ENCODE measurements around the gene ARFGAP1. TPM values are rescaled to one million over a fixed set of nuclear protein-coding genes. Genes with fewer than 3 reads are reported as not detected.

Gene ARFGAP1
- total RNA-seq, 1 experiment from 2014 or later = 88.0 TPM

- H3K36me3 ChIP-seq (replicated peaks; ENCODE audit: control insufficient read depth, insufficient read depth, low read length) = peaks cover 6% of the 10 kb centered on the region
- DNase-seq = peak; percentile 74
Measured at GRCh38 chr20:63293456-63293855, 20.8 kb downstream of the ARFGAP1 start.

GRCh38 chr20:63293871-63294535 lies 21.4 kb downstream of the ARFGAP1 start:
- no peak overlapping the region for H3K4me3 ChIP-seq (ENCODE audit: insufficient read depth, low read depth, low read length)
- peaks cover 2% of the 10 kb centered on the region for H3K36me3 ChIP-seq (replicated peaks; ENCODE audit: control insufficient read depth, insufficient read depth, low read length)
- DNase-seq = peak; percentile 96
- no peaks in the 10 kb centered on the region; the same call in 1 of the 2 replicates for H3K27me3 ChIP-seq (ENCODE audit: control insufficient read depth, insufficient read depth, low read length)

More at GRCh38 chr20:63293456-63293855, 20.8 kb downstream of the ARFGAP1 start:
- H3K4me3 ChIP-seq (ENCODE audit: insufficient read depth, low read depth, low read length) = no peak overlapping the region
- no peaks in the 10 kb centered on the region; the same call in 1 of the 2 replicates for H3K27me3 ChIP-seq (ENCODE audit: control insufficient read depth, insufficient read depth, low read length)

GRCh38 chr20:63294536-63294900 lies 21.9 kb downstream of the ARFGAP1 start:
- Histone ChIP-seq H3K4me3 (ENCODE audit: insufficient read depth, low read depth, low read length) (no peak overlapping the region), H3K36me3 (replicated peaks; ENCODE audit: control insufficient read depth, insufficient read depth, low read length) (no peaks in the 10 kb centered on the region), H3K27me3 (ENCODE audit: control insufficient read depth, insufficient read depth, low read length) (no peaks in the 10 kb centered on the region; the same call in 1 of the 2 replicates)
- no peak for DNase-seq

GRCh38 chr20:63295018-63295417 lies 22.4 kb downstream of the ARFGAP1 start:
- DNase-seq = no peak
- no peaks in the 10 kb centered on the region; the same call in 1 of the 2 replicates for H3K27me3 ChIP-seq (ENCODE audit: control insufficient read depth, insufficient read depth, low read length)
- H3K36me3 ChIP-seq (replicated peaks; ENCODE audit: control insufficient read depth, insufficient read depth, low read length) = no peaks in the 10 kb centered on the region
- no peak overlapping the region for H3K4me3 ChIP-seq (ENCODE audit: insufficient read depth, low read depth, low read length)

GRCh38 chr20:63295422-63295821 lies 22.8 kb downstream of the ARFGAP1 start:
- H3K27me3 ChIP-seq (ENCODE audit: control insufficient read depth, insufficient read depth, low read length) = no peaks in the 10 kb centered on the region; the same call in 1 of the 2 replicates
- no peak for DNase-seq
- H3K4me3 ChIP-seq (ENCODE audit: insufficient read depth, low read depth, low read length) = no peak overlapping the region
- no peaks in the 10 kb centered on the region for H3K36me3 ChIP-seq (replicated peaks; ENCODE audit: control insufficient read depth, insufficient read depth, low read length)

GRCh38 chr20:63295846-63296245 lies 23.2 kb downstream of the ARFGAP1 start:
- Histone ChIP-seq H3K36me3 (replicated peaks; ENCODE audit: control insufficient read depth, insufficient read depth, low read length) (no peaks in the 10 kb centered on the region), H3K4me3 (ENCODE audit: insufficient read depth, low read depth, low read length) (no peak overlapping the region), H3K27me3 (ENCODE audit: control insufficient read depth, insufficient read depth, low read length) (no peaks in the 10 kb centered on the region; the same call in 1 of the 2 replicates)
- DNase-seq = peak; percentile 90

- H3K27me3 ChIP-seq (ENCODE audit: control insufficient read depth, insufficient read depth, low read length) = no peaks in the 10 kb centered on the region; the same call in 1 of the 2 replicates
- H3K36me3 ChIP-seq (replicated peaks; ENCODE audit: control insufficient read depth, insufficient read depth, low read length) = no peaks in the 10 kb centered on the region
- no peak overlapping the region for H3K4me3 ChIP-seq (ENCODE audit: insufficient read depth, low read depth, low read length)
- DNase-seq = peak; percentile 77
Measured at GRCh38 chr20:63296531-63297299, 24.1 kb downstream of the ARFGAP1 start.

- H3K27me3 ChIP-seq (ENCODE audit: control insufficient read depth, insufficient read depth, low read length) = no peaks in the 10 kb centered on the region; the same call in 1 of the 2 replicates
- no peak overlapping the region for H3K4me3 ChIP-seq (ENCODE audit: insufficient read depth, low read depth, low read length)
- DNase-seq = no peak
- H3K36me3 ChIP-seq (replicated peaks; ENCODE audit: control insufficient read depth, insufficient read depth, low read length) = no peaks in the 10 kb centered on the region
Measured at GRCh38 chr20:63297371-63297781, 24.8 kb downstream of the ARFGAP1 start.

- H3K36me3 ChIP-seq (replicated peaks; ENCODE audit: control insufficient read depth, insufficient read depth, low read length) = no peaks in the 10 kb centered on the region
- no peaks in the 10 kb centered on the region; the same call in 1 of the 2 replicates for H3K27me3 ChIP-seq (ENCODE audit: control insufficient read depth, insufficient read depth, low read length)
- no peak for DNase-seq
- no peak overlapping the region for H3K4me3 ChIP-seq (ENCODE audit: insufficient read depth, low read depth, low read length)
Measured at GRCh38 chr20:63297796-63298572, 25.4 kb downstream of the ARFGAP1 start.

- H3K4me3 ChIP-seq (ENCODE audit: insufficient read depth, low read depth, low read length) = no peak overlapping the region
- no peaks in the 10 kb centered on the region; the same call in 1 of the 2 replicates for H3K27me3 ChIP-seq (ENCODE audit: control insufficient read depth, insufficient read depth, low read length)
Measured at GRCh38 chr20:63298731-63299312, 26.2 kb downstream of the ARFGAP1 start.

GRCh38 chr20:63301671-63302070 lies 29.1 kb downstream of the ARFGAP1 start:
- DNase-seq = no peak
- no peaks in the 10 kb centered on the region for H3K36me3 ChIP-seq (replicated peaks; ENCODE audit: control insufficient read depth, insufficient read depth, low read length)
- H3K4me3 ChIP-seq (ENCODE audit: insufficient read depth, low read depth, low read length) = no peak overlapping the region
- no peaks in the 10 kb centered on the region for H3K27me3 ChIP-seq (ENCODE audit: control insufficient read depth, insufficient read depth, low read length)

More at GRCh38 chr20:63298731-63299312, 26.2 kb downstream of the ARFGAP1 start:
- DNase-seq = no peak
- no peaks in the 10 kb centered on the region for H3K36me3 ChIP-seq (replicated peaks; ENCODE audit: control insufficient read depth, insufficient read depth, low read length)

- Histone ChIP-seq H3K27me3 (ENCODE audit: control insufficient read depth, insufficient read depth, low read length) (no peaks in the 10 kb centered on the region), H3K36me3 (replicated peaks; ENCODE audit: control insufficient read depth, insufficient read depth, low read length) (no peaks in the 10 kb centered on the region), H3K4me3 (ENCODE audit: insufficient read depth, low read depth, low read length) (no peak overlapping the region)
- DNase-seq = no peak
Measured at GRCh38 chr20:63303095-63303666, 30.6 kb downstream of the ARFGAP1 start.

GRCh38 chr20:63305393-63305792 lies 32.8 kb downstream of the ARFGAP1 start:
- DNase-seq = no peak
- Histone ChIP-seq H3K4me3 (ENCODE audit: insufficient read depth, low read depth, low read length) (no peak overlapping the region), H3K36me3 (replicated peaks; ENCODE audit: control insufficient read depth, insufficient read depth, low read length) (no peaks in the 10 kb centered on the region), H3K27me3 (ENCODE audit: control insufficient read depth, insufficient read depth, low read length) (no peaks in the 10 kb centered on the region)
